Stimulated activated naive CD4-positive, alpha-beta T cell (primary cell): ENCODE data around the gene NUMB.
A peak's percentile ranks its signal among the peaks of the same experiment; 100 is the strongest.
"Not testable (repeated sequence)": the region's sequence is repeated elsewhere in the genome, so short reads cannot be mapped to it uniquely, and the experiment has no call there.

ENCODE experiments used
- DNase-seq, 6 experiments: peaks; one replicate each; lab custom pipeline; 2025; lab: John Stamatoyannopoulos, UW

NUMB gene

DNA sequence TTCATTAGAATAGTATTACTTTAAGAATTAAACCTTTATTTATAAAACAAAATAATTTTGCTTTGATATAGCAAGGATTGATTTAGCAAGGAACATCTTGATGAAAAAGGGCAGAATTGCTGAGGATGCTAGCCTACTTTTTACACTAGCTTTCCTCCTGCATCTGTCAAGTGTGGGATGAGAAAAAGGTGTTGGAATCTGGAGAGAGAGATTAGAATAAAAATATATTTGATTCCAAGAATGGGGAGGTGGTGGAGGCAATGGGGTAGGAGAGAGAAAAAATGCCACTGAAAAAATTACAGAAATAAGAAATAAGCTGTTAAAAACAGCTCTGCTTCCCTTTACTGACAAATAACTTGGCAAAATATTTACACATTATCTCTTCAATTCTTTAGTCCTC is 98.9 kb downstream of the NUMB start:
- no peak for DNase-seq

DNA sequence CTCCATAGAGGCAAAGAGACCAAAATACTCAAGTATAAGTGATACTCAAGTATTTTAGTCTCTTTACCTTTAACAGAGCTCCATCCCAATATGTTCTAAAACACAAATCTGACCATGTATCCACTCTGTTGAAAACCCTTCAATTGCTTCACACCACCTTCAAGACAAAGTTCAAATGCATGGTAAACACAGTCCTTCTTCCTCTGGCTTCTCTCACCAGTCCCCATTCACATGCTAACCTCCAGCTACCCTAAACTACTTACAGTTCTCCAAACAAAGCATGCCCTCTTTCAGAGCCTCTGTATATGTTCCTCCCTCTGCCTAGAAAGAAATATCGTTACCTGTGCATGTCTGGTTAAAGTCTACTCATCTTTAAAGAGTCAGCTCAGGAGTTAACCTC is 100.2 kb downstream of the NUMB start:
- DNase-seq = no peak

DNA sequence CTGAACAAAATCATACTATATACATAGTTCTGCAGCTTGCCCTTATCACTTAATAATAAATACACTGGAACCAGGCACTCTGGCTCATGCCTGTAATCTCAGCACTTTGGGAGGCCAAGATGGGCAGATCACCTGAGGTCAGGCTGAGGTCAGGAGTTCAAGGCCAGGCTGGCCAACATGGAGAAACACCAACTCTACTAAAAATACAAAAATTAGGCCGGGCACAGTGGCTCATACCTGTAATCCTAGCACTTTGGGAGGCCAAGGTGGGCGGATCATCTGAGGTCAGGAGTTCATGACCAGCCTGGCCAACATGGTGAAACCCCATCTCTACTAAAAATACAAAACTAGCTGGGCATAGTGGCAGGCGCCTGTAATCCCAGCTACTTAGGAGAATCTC is 109.3 kb downstream of the NUMB start:
- DNase-seq = not testable (repeated sequence)

DNA sequence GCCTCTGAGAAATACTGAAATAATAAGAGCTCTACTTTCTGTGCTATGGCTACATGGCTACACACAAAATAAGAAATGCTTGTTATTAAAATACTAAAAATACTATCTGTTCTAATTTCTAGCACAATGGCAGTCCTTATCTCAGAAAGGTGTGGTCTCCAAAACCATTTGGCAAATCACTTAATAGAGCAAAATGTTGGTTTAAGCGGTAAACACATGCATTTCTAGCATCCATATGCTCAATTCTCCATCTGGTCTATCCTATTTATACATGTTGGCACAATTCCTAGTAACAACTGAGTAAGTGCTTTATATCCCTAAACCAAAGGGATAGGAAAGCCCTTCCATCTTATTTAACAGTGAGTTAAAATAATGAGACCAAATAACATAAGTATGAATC is 114.0 kb downstream of the NUMB start:
- no peak for DNase-seq

DNA sequence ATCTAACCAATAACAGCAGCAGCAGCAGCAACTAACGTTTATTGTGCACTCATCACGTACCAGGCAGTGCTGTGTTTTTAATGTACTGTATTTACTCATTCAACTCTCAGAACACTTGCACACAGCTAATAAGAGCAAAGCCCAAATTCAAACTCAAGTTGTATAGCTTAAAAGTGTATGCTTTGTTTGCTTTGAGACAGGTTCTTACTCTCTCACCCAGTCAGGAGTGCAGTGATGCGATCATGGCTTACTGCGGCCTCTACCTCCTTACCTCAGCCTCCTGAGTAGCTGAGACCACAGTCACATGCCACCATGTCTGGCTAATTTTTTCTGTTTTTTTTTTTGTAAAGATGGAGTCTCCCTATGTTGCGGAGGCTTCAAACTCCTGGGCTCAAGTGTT is 115.7 kb downstream of the NUMB start:
- DNase-seq = no peak

DNA sequence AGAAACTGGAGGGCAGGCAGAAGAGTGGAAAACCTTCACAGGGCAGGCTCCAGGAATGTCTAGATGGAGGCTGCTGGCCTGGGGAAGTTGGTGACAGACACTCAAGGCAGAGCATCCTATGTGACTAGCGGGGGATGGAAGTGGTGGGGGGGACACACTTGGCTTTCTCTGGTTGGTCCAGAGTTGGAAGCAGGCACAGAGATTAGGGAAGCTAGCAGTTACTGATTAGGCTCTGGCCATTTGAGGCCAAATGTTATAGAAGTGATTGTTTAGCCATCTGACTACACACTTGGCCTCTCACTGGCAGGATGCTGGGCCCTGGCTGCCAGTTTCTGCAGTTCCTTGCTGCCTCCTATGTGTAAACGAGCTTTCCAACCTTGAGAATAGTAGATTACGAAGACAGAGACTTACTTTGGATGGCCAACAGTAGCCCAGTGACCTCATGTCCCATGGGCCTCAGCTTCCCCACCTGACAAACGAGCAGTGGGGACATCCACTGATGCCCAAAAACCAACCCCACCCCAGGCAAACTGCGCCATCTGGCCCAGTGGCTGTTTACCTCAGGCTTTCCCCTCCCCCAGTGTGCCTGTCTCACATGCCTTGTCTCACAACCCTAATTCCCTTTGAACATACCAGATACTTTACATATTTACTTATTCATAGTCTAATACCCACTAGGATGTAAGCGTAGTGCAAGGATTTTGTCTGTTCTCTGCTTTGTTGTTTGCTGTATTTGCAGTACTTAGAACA is 118.3 kb downstream of the NUMB start:
- no peak for DNase-seq

DNA sequence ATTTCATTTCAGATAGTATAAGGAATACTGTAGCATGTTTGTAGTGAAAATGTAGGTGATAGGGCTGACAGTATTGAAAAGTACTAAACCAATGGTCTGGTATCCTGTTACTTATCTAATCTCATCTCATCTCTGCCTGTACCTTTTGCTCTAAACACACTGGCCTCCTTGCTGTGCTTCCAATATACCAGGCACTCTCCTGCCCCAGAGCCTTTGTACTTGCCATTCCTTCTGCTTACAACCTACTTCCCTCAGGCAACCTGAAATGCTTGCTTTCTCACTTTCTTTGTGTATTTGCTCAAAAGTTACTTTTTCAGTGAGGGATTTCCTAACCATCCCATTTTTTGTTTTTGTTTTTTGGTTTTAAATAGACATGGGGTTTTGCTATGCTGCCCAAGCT is 119.1 kb downstream of the NUMB start:
- DNase-seq = no peak

DNA sequence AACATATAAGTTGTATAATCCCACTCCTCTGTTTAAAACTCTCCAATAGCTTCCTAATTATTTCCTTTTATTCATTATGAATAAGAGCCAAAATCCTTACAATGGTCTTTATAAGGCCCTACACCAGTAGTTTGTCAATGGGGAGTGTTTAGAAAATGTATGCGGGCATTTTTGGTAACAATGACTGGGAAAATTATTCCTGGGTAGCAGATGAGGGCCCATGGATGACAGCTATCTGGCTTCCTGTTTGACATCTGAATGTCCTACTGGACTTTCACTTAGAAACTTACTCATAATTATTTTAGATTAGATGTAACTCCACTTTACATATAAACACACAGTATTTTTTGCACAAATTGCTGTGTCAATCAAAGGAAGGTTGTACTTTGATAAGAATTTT is 119.8 kb downstream of the NUMB start:
- DNase-seq = no peak

DNA sequence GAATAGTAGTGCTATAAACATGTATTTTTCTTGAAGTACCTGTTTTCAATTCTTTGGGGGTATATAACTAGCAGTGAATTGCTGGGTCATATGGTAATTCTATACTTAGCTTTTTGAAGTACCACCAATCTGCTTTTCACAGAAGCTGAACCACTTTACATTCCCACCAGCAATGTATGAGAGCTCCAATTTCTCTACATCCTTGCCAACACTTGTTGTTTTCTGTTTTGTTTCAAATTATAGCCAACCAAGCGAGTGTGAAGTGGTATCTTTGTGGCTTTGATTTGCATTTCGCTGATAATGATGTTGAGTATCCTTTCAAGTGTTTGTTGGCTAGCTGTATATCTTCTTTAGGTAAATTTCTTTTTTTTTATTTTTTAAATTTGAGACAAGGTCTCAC is 125.3 kb downstream of the NUMB start:
- DNase-seq = no peak

DNA sequence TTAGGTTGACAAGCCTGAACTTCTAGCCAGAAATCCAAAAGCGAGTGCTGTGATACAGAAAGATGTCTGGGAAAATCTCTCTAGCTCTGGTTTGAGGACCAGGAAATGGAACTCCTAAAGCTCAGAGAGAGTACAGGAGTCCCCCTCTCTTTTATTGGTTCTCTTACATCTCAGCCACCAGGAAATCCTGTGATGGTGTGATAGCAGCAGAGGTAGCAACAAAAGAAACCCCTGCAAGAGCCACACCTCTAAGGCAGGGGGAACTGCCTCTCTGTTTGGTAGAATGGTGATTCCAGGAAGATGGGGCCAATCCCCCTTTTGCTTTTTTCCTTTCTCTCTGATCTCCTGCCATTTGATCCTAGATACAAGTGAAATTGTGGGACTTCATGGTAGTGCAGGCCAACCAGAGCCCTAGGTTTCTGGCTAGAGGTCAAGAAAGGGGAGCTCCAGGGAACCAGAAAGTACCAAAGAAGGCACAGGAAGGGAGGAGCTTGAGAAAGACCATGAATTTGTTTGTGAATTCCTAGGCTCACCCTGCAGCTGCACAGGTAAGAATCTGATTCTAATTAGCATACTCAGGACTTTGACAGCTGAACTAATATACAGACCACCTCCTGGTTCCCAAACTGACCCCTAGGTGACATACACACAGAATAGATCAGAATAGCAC is 132.6 kb downstream of the NUMB start:
- DNase-seq = peak in 3 of 6 experiments; percentile 16 to 43 (median 21)

DNA sequence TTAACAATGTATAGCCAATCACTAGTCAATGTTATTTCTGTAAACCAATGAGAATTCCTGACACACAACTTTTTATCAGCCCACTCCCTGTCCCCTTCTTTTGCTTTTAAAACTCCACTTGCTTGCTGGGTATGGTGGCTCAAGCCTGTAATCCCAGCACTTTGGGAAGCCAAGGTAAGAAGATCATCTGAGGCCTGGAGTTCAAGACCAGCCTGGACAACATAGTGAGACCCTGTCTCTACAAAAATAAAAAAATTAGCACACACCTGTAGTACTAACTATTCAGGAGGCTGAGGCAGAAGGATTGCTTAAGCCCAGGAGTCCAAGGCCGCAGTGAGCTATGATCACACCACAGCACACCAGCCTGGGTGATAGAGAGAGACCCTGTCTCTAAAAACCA is 133.3 kb downstream of the NUMB start:
- no peak for DNase-seq

DNA sequence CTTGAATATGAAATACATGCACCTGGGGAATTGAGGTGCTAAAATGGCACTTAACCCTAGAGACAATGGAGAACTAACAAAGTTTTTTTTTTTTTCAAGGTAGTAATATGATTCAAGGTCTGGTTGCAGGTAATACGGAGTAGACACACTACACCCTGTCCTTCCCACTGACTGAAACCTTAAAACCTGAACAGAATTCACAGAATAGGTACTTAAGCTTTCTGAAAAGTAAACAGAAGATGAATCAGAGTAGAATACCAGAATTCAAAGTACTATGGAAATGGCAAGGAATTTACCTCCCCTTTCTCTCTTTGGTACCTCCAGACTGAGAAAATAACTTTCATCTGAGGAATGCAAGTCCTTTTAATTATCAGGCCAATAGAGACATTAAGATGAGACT is 133.8 kb downstream of the NUMB start:
- DNase-seq = no peak

DNA sequence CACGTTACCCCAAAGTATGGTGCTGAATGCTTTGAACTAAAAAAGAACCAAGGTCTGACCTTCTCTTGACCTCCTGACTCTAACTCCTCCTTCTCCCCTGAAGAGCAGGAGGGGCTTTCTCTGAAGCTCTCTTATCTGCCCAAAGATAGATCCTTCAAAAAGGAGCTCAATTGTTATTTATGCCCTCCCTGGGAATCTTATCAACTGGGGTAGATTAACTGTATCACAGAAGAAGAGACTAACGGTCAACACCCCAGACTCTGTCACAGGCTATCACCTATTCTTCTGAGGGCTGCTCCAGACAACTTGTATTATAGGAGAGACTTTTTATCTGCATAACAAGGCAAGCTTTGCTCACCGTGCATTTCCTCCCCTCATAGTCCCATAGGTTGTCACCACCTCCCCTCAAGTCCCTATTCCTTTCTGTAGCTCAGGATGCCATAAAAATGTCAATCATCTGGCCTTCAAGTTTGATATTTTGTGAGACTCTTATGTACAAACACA is 134.4 kb downstream of the NUMB start:
- DNase-seq = no peak

DNA sequence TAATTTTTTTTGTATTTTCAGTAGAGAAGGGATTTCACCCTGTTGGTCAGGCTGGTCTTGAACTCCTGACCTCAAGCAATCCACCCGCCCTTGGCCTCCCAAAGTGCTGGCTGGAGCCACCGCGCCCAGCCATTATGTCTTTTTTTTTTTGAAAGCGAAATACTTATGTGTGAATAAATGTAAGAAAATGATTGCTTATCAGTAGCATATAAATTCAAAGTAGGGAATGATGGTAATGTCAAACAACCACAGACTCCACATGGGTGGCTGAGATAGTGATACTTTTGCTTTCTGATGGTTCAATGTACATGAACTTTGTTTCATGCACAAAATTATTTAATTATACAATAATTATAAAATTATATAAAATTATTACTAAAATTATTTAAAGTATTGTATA is 145.2 kb downstream of the NUMB start:
- no peak for DNase-seq

DNA sequence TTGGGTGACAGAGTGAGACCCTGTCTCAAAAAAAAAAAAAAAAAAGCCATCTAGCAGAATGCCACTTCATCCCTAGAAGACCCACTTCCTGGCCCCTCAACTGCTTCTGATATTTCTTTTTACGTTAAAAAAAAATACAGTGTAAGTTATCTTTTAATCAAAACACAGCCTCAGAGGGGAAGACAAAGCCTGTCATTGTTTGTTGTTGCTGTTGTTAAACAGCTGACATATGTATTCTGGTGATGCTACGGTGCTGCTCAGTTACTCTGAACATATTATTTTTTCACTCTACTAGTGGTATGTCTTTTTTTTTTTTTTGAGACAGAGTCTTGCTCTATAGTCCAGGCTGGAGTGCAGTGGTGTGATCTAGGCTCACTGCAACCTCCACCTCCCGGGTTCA is 145.7 kb downstream of the NUMB start:
- no peak for DNase-seq

DNA sequence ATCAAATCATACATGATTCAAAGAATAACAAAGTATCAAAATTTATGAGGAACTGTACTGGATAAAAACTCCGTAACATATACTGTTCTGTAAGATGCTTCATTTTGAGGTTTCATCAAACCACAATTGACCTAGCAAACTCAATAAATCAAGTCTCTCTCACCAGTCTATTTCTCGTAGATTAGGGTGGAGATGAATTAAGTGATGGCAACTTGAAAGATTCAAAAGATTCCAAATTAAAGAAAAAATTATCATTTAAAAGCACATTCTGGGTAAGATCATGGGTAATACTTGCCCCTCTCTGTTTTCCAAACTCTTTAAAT is 146.7 kb downstream of the NUMB start:
- DNase-seq = no peak

DNA sequence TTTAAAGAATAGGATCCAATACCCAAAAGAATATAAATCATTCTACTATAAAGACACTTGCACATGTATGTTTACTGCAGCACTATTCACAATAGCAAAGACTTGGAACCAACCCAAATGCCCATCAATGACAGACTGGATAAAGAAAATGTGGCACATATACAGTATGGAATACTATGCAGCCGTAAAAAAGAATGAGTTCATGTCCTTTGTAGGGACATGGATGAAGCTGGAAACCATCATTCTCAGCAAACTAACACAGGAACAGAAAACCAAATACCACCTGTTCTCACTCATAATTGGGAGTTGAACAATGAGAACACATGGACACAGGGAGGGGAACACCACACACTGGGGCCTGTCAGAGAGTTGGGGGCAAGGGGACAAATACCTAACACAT is 149.1 kb downstream of the NUMB start:
- not testable (repeated sequence) for DNase-seq

DNA sequence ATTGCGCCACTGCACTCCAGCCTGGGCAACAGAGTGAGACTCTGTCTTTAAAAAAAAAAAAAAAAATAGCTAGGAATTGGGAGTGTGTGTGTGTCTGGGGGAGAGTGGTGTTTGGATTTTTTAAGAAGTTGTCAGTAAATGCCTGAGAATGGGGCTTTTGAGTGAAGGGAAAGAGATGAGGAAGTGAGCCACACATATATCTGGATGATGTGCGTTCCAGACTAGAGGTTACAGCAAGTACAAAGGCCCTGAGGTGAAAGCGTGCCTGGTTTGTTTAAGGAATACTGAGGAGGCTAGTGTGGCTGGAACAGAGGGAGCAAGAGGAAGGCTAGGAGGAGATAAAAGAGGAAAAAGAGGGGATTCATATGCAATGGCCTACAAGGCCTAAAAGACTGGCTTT is 151.1 kb downstream of the NUMB start:
- no peak for DNase-seq

DNA sequence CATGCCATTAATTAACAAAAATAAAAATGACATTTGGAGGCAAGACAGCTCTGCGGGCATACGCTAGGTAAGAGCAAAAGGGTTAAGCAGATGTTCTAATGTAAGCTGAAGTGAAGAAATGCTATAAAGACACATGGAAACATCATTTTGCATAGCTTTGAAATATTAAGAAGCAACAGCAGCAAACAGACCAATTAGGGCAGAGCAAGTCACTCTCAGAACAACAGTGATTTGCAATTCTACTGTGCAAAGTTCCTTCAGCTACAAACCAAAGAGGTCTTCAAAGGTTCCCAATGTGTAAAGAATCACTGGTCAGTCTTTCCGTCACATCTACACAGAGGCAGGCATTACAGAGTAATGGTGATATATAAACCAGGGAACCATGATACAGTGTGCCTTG is 152.8 kb downstream of the NUMB start:
- DNase-seq = no peak

DNA sequence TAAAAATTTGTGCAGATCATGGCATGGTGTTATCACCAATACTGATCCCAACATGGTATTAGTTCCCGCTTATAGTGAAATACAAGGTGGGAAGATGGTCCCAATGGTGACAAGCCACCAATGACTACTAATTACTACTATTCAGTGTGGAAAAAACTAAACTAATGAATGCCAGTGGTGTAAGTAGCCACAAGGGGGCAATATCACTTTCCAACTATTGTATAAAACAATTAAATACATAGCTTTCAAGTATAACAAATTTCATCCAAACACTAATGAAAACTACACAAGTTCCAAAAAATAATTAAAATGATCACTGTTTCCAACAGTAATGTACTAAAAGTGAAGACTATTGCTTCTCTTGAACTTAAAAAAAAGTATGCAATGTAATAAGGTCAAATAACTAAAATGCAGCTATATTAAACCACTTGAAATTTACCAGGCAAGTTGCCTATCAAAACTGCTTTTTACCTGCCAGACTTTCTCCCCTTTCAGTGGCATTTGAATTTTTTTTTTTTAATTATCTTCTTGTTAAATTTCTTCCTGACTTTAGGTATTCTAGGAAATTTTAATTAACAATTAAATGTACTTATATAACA is 163.0 kb downstream of the NUMB start:
- DNase-seq = peak in 2 of 6 experiments; percentile 46 to 57

DNA sequence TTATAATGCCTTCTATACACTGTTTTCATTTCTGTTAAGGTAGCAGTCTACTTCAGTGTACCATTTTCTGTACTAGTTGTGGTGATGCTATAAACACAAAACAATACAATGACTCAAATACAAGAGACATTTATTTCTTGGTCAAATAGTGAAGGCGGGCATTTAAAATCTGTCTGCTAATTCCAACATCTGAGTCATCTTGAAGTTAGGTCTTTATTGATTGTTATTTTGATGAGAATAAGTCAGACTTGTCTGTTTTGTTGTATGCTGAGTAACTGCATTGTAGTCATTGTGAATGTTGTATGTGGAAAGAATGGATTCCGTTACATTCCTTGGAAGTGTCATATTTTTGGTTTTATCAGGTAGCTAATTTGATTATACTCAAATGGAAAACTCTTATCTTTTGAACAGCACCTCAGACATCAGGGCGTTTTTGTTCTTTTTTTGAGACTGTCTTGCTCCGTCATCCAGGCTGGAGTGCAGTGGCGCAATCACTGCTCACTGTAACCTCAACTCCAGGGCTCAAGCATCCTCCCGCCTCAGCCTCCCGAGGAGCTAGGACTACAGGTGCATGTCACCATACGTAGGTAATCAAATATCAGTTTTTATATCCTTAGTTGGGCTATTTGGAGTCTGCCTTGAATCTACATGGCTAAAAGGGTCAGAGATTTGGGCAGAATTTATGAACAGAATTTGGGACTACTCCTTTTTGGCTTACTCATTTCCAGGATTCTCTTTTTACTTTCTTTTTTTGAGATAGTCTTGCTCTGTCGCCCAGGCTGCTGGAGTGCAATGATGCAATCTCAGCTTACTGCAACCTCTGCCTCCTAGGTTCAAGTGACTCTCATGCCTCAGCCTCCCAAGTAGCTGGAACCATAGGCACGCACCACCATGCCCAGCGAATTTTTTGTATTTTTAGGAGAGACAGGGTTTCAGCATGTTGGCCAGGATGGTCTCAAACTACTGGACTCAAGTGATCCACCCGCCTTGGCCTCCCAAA is 164.3 kb downstream of the NUMB start:
- no peak for DNase-seq

DNA sequence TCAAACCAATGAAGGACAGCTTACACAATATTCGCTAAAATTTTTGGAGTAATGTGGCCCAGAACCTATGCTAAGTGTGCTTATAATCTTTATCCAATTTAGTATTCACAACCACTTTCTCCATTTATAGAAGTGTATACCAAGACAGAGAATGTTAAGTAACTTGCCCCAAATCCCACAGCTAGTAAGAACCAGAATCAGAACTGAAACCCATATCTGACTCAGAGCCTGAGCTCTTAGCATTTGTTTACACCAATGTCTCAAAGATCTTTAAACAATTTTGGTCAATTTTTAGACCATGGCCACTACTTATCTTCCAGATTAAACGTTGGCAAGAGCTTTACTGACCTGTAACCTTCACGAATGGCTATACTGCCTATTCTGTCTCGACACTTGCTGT is 168.1 kb downstream of the NUMB start:
- DNase-seq = no peak
